HG03432 (cell line): ENCODE data around the gene COG7.
"Not testable (repeated sequence)": the region's sequence is repeated elsewhere in the genome, so short reads cannot be mapped to it uniquely, and the experiment has no call there.

ENCODE experiments used
- ATAC-seq: cut with Tn5 transposase; IDR thresholded peaks from one replicate; pipeline ENCODE4 v1.9.1; 2021; ENCODE audit warnings: mild to moderate bottlenecking, moderate library complexity; ENCODE audit not compliant: unreplicated experiment

COG7 gene

GRCh38 chr16:23388786-23389185 is 64.2 kb downstream of the COG7 start:
- no peak for ATAC-seq

GRCh38 chr16:23387666-23388065 is 65.3 kb downstream of the COG7 start:
- ATAC-seq: no peak

GRCh38 chr16:23385441-23385840 is 67.5 kb downstream of the COG7 start:
- no peak for ATAC-seq

DNA sequence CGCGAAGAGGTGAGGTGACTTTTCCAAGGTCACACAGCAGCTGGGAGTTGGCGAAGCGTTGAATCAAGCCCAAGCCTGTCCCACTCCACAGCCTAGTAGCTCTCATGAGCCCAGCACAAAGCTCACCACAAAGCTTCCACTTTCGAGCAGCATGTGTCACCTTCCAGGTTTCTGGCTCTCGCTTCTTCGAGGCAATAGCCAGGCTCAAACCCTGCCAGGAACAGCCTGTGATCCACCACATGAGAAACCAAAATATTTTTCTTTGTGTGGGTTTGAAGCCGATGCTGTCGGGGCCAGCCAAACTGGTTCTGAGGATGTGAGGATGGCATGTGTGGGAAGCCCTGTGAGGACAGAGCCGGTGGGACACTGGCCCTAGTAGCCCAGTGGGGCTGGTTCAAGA is 68.1 kb downstream of the COG7 start:
- no peak for ATAC-seq

DNA sequence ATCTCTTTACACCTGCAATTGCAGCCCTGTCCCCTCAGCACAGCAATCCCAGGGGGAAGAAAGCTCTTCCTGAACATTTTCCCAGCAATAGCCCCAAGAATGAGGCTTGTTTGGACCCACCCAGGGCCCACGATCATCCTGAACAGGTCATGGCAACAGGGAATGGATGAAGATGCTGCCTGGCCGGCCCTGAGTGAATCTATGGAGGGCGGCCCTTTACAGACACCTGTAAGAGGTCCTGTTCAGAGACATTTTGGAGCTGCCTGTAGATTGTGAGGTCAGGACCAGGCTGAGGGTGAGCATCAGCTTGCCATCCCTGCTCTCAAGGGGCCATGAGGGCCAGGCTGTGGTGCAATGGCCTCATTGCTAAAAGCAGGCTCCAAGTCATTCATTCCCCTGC is 69.1 kb downstream of the COG7 start:
- ATAC-seq: no peak

- no peak for ATAC-seq
Observed at GRCh38 chr16:23382279-23382678, 70.7 kb downstream of the COG7 start.

DNA sequence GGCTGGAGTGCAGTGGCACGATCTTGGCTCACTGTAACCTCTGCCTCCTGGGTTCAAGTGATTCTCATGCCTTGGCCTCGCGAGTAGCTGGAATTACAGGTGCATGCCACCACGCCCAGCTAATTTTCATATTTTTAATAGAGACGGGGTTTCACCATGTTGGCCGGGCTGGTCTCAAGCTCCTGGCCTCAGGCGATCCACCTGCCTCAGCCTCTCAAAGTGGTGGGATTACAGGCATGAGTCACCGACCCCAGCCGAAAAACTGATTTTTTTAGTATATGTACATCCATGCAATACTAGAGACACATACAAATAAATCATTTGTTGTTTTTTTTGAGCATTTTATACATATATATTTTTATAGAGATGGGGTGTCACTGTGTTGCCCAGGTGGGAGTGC is 71.3 kb downstream of the COG7 start:
- ATAC-seq: not testable (repeated sequence)

GRCh38 chr16:23380501-23380951 is 72.5 kb downstream of the COG7 start:
- no peak for ATAC-seq

DNA sequence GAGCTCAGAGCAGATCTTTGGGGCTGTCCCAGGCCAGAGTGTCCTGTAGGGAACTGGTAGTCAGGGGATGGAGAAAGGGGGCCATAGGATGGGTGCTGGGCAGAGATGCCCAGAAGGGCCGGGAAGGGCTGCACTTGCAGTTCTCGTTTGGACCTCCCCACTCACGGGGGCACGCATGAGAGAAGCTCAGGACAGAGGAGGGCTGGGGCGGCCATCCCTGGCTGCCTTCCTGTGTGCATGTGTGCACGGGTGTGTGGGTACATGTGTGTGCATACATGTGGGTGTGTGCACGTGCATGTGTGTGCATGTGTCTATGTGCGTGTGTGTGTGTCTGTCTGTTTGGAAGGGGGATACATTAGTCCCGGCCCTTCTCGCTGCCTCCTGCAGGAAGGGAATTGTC is 73.3 kb downstream of the COG7 start:
- ATAC-seq: no peak

DNA sequence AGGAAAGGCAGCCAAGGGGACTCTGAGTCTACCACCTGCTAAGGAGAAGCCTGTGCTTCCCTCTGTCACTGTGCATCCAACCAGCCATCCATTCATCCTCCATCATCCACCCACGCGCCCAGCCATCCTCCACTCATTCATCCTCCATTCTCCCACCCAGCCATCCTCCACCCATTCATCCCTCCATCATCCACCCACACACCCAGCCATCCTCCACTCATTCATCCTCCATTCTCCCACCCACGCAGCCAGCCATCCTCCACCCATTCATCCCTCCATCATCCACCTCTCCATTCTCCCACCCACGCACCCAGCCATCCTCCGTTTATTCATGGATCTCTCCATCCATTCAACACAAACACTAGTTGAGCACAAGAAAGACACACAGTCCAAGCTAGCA is 74.1 kb downstream of the COG7 start:
- no peak for ATAC-seq

GRCh38 chr16:23378256-23378655 is 74.7 kb downstream of the COG7 start:
- ATAC-seq: no peak

DNA sequence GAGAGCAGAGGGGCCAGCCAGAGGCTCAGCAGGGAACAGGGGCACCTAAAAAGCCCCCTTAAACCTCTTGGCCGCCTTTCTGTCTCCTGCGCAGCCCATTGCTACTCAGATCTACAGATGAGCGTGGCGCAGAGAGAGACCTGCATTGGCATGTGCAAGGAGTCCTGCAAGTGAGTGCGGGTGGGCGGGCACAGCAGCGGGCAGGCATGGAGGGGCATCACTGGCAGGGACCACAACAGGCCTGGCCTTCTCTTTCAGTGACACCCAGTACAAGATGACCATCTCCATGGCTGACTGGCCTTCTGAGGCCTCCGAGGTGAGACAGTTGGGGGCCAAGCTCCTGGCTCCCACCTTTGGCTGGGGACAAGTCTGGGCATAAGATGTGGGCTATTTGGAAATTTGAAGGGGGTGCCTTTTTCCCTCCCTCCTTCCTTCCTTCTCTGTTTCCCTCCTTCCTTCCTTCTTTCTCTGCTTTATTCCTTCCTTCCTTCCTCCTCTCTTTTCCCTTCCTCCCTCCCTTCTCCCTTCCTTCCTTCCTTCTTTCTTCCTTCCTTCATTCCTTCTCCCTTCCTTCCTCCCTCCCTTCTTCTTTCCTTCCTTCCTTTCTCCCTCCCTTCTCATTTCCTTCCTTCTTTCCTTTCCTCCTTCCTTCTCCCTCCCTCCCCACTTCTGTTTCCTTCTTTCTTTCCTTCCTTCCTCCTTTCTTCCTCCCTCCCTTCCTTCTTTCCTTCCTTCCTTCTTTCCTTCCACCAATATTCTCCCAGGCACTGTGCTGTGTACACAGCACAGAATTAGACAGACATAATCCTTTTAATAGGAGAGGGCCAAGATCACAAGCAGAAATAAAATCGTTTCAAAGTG is 75.7 kb downstream of the COG7 start:
- no peak for ATAC-seq

DNA sequence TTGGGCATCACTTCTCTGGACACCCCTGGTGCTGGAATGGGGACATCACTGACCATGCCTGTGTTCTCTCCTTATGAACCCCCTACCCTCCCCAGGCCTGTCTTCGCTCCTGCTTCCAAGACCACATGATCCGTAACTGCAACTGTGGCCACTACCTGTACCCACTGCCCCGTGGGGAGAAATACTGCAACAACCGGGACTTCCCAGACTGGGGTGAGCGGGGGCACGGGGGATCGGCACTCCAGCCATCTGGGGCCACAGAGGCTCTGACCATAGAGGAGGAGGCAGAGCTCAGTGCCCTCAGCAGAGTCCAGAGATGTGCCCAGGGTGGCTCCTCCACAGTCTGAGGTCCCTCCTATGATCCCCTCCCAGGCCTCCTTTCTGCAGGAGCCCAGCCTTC is 77.3 kb downstream of the COG7 start:
- no peak for ATAC-seq

DNA sequence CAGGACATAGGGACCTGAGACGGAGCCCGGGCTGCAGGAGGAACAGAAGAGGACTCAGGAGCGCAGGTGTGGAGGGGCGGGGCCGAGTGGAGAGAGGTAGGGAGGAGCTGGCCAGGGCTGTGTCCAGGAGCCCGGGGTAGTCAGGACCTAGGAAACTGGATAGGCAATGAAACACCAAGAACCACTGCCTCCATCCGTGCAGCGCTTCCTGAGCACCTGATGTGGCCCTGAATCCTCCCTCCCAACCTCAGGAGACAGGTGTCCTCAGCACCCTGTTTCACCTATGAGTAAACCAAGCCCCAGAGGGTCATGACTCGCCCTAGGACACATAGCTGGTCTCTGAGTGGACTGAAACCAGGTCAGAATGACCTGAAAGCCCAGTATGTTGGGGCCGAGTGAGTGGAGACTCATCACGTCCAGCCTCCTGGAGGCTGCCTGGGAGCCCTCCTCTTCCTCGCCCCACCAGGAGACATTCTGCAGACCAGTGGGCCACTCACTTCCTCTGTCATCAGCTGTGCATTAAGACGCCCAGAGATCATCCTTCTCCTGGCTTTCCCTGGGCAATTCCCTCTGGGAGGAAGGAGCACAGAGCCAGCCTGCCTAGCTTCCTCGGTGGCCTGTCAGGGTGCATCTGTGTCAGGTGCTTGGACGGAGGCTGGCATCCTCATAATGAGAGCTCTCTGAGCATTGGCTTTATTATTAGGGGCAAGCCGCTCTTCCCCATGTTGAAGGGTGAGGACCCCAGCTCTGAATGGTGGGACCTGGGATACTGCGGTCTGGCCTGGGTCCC is 78.1 kb downstream of the COG7 start:
- no peak for ATAC-seq

DNA sequence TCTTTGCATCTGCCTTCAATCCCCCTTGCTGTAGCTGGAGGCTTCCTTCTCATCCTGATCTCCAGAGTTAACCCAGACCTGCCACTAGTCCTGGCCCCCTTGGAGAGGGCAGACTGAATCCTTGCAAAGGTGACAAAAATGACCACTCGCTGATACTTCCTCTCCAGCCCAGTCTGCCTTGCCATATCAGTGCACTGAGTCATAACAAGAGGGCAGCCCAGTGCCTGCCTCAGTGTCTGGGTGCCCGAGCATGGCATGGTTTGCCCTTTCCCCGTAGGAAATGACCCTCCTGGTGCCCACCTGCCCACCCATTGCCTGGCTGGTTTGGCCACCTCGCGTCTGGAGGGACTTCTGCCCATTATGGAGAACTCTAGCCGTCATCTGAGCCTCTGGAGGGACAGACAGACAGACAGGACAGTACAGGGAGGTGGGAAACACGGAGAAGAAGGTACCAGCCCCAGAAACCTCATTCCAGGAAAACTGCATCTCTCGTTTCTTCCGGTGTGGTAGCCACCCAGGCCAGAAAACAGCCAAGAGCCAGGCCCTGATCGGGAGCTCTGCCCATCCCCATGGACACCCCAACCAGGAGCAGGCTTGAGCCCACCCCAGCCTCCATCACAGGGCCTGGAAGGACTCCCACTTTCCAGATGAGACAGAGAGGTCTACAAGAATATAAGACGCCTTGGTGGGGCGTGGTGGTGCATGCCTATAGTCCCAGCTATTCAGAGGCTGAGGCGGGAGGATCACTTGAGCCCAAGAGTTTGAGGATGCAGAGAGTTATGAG is 79.4 kb downstream of the COG7 start:
- no peak for ATAC-seq

DNA sequence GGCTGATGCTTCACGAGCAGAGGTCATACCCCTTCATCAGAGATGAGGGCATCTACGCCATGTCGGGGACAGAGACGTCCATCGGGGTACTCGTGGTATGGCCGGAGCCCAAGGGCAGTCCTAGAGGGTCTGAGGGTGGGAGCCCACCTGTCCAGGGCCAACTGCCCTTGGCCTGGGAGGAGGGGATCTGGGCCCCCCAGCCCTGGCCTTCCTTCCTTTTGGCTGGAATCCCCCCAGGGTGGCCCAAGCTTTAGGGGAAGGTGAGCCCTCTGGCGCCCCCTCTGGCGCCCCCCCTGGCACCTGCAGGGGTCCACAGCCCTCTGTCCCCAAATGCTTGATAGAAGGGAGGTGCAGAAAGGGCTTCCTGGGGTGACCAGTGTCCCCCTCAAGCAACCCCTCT is 81.6 kb downstream of the COG7 start:
- no peak for ATAC-seq

- no peak for ATAC-seq
Observed at GRCh38 chr16:23369416-23369815, 83.6 kb downstream of the COG7 start.

DNA sequence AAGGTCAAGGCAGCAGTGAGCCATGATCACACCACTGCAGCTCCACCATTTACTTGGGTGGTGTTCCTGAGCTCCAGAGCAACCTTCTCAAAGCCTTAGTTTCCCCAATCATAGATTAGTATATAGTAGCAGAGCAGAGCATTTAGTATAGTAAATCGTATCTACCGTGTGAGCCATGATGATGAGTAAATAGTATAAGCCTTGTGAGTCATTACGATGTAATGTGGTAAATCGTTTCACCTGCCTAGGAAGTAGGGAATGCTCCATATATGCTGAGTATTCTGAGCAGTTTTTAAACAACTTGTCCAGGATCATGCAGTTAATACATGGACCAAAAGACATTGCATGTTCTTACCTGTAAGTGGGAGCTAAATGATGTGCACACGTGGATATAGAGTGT is 84.5 kb downstream of the COG7 start:
- no peak for ATAC-seq

GRCh38 chr16:23367988-23368387 is 85.0 kb downstream of the COG7 start:
- no peak for ATAC-seq

DNA sequence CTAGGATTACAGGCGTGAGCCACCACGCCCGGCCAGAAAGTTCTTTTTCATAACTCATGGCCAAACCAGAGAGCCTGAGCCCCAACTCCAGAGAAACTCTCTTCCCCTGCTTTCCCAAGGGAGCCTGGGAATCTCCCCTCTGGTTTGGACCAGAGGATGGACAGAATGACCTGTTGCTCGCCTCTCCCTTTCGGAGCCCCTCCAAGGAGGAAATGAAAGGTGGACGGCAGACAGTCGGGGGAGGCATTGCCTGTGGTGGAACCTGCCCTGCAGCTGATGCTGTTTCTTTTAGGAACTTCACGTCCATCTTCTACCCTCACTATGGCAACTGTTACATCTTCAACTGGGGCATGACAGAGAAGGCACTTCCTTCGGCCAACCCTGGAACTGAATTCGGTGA is 85.4 kb downstream of the COG7 start:
- no peak for ATAC-seq

DNA sequence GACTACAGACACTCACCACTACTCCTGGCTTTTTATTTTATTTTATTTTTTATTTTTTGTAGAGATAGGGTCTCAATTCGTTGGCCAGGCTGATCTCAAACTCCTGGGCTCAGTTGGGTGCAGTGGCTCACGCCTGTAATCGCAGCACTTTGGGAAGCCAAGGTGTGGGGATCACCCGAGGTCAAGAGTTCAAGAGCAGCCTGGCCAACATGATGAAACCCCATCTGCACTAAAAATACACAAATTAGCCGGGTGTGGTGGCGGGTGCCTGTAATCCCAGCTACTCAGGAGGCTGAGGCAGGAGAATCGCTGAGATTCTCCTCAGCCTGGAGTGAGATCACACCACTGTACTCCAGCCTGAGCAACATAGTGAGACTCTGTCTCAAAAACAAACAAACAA is 86.6 kb downstream of the COG7 start:
- ATAC-seq: not testable (repeated sequence)
